Right lobe of liver (tissue), 4 donors: ENCODE measurements around the gene LAPTM5.

ENCODE experiments used
- POLR2A ChIP-seq: fragments of 450-650 bp; IDR thresholded peaks from one replicate; pipeline ENCODE4 v1.6.1; 2017; ENCODE audit warnings: antibody characterized with exemption, mild to moderate bottlenecking
- TF ChIP-seq, protein P1 (sequence below), 4 donors: fragments of 200-600 bp in 3 of 4; fragments of 450-650 bp in 1 of 4; IDR thresholded peaks; one replicate each; pipeline versions ENCODE4 v1.5.1 to v1.8.0; 2016 to 2022; ENCODE audit warnings: antibody characterized with exemption in 4 of 4, mild to moderate bottlenecking in 2 of 4
- donor health status: DM: no; HTN: no; CAD: no.
- donor health status: DM: no; HTN: no; CAD: no.
- donor health status: DM: no; HTN: yes; CAD: no.

DNA sequence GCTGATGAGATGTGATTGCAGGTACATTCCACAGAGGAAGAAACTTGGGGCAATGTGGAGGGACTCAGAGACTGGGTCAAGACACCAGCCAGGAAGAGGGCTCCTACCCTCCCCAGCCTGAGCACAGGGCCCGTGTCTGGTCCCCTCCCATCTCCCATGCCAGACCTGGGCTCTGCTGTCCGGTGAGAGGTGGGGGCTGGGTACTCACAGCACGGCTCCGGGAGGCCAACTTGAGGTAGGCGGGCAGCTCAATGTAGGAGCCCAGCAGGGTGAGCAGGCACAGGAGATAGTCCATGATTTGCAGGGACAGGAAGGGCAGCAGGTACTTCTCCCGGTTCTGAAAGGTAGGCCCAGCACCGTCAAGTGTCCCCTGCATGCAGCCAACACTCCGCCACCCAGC, 18.0 kb downstream of the LAPTM5 start:
- no peak for TF ChIP-seq POLR2A
- TF ChIP-seq, protein P1, sequence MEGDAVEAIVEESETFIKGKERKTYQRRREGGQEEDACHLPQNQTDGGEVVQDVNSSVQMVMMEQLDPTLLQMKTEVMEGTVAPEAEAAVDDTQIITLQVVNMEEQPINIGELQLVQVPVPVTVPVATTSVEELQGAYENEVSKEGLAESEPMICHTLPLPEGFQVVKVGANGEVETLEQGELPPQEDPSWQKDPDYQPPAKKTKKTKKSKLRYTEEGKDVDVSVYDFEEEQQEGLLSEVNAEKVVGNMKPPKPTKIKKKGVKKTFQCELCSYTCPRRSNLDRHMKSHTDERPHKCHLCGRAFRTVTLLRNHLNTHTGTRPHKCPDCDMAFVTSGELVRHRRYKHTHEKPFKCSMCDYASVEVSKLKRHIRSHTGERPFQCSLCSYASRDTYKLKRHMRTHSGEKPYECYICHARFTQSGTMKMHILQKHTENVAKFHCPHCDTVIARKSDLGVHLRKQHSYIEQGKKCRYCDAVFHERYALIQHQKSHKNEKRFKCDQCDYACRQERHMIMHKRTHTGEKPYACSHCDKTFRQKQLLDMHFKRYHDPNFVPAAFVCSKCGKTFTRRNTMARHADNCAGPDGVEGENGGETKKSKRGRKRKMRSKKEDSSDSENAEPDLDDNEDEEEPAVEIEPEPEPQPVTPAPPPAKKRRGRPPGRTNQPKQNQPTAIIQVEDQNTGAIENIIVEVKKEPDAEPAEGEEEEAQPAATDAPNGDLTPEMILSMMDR (IDR thresholded peaks at IDR 0.05), result no peak
